HG02642 (cell line): ENCODE data around the gene MMP23B.
"Not testable (repeated sequence)": the region's sequence is repeated elsewhere in the genome, so short reads cannot be mapped to it uniquely, and the experiment has no call there.

ENCODE experiments used
- ATAC-seq: cut with Tn5 transposase; IDR thresholded peaks from one replicate; pipeline ENCODE4 v1.9.1; 2021; ENCODE audit warnings: mild to moderate bottlenecking; ENCODE audit not compliant: unreplicated experiment, poor library complexity

MMP23B gene

GRCh38 chr1:1662830-1663560 lies 31.0 kb downstream of the MMP23B start:
- not testable (repeated sequence) for ATAC-seq

DNA sequence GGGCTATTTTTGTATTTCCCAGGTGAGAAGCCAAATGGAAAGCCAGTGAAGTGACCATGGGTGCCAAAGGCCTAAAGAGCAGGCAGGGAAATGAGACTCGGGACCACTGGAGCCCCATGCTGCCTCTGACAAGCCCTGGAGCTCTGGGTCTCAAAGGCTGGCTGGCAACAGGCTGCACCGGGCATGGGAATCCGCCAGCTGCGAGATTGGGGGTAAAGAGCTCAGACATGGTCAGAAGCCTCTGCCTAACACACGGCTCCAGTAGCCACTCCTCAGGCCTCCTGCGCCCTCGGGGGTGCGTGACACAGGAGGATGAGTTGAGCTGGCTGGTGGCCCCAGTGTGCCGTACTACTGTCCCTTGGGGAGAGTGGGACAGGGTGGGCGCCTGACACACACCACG lies 32.3 kb downstream of the MMP23B start:
- not testable (repeated sequence) for ATAC-seq

DNA sequence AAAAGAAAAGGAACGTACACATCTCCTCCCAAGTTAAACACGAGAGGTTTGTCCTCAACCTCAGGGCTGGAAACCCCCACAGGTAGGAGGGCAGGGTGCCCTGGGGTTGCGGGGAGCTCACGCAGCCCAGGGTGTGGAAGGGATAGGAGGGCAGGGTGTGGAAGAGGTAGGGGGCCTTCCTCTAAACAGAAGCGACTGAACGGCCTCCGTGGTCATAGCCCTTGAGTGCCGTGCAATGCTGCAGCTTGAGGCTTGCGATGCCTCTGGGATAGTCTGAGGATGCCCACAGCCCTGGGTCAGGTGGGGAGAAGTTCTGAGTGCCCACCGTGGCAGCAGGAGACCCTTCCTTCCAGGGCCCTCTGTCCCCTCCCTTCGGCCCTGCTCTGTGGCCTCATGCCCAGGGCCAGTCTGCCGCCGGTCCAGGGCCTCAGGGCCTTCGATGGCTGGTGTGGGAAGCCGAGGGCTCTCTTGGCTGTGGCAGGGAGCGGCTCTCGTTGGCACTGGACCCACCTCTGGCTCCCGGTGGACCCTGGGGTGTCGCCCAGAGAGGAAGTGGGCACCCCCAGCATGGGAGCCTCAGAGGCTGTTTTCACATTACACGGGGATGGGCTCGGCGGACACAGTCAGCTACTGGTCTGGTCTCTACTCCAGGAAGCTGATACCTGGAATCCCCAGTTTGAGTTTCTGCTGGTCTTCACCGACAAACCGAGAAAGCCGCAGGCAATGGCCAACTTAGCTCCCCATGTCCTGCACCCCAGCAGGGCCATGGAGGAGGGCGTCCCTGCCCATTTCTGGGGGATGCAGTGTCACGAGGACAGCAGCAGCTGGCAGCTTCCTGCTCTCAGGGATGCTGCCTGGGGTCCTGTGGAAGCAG lies 33.2 kb downstream of the MMP23B start:
- no peak for ATAC-seq

DNA sequence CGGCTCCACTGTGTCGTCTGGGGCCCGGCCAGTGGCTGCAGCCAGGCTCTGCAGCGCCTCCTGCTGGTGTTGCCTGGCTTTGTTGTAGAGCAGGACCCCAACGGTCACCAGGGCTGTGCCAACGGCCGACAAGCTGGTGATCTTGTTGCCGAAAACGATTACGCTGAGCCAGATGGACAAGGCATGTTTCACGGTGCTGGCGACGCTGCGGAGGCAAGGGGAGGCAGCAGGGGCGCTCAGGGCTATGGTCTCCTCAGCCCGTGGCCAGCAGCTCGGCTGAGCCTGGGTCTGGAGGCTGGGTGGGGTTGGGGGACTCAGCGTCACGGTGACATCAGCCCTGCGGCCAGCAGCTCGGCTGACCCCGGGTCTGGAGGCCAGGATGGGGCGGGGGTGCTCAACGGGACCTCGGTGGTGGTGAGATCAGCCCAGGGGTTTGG lies 33.9 kb downstream of the MMP23B start:
- ATAC-seq, result no peak

DNA sequence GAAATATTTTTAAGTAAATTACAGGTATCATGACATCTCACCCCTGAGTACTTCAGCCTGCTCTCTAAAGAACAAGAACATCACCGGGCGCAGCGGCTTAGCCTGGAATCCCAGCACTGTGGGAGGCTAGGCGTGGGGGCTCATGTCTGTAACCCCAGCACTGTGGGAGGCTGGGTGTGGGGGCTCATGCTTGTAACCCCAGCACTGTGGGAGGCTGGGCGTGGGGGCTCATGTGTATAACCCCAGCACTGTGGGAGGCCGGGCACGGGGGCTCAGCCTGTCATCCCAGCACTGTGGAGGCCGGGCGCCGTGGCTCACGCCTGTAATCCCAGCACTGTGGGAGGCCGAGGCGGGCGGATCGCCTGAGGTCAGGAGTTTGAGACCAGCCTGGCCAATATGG lies 34.6 kb downstream of the MMP23B start:
- no peak for ATAC-seq

GRCh38 chr1:1669468-1670440 lies 37.8 kb downstream of the MMP23B start:
- ATAC-seq, result no peak

GRCh38 chr1:1670866-1671265 lies 38.9 kb downstream of the MMP23B start:
- no peak for ATAC-seq

DNA sequence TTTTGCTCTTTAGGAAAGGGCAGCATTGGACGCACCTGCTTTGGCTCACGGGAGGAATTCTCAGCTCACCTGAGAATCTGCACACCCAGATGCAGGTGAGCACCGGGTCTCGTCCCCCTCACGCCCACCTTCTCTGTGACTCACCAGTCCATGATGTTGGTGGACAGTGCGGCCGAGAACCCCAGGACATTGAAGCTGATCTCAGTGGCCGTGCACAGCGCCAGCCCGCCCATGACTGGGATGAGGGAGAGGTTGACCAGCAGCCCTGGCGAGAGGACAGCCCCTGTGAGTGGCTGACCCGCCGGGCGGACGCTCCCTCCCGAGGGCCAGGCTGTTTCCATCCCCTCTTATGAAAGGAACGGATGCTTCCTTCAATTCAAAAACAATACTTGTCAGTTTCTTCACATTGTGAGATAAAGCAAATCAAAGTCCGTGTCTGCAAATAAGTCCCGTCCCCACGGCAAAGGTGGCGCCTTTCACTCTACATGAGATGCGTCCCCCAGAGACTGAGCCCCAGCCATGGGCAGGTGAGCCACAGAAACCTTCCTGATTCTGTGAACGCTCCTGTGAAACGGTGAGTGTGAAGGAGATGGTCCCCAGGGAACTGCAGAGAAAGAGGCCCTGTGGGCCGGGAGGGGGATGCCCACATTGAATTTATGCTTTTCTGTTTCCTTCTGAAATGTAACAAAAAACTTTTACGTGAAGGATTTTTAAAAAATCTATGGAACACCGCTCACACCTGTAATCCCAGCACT lies 39.6 kb downstream of the MMP23B start:
- no peak for ATAC-seq

DNA sequence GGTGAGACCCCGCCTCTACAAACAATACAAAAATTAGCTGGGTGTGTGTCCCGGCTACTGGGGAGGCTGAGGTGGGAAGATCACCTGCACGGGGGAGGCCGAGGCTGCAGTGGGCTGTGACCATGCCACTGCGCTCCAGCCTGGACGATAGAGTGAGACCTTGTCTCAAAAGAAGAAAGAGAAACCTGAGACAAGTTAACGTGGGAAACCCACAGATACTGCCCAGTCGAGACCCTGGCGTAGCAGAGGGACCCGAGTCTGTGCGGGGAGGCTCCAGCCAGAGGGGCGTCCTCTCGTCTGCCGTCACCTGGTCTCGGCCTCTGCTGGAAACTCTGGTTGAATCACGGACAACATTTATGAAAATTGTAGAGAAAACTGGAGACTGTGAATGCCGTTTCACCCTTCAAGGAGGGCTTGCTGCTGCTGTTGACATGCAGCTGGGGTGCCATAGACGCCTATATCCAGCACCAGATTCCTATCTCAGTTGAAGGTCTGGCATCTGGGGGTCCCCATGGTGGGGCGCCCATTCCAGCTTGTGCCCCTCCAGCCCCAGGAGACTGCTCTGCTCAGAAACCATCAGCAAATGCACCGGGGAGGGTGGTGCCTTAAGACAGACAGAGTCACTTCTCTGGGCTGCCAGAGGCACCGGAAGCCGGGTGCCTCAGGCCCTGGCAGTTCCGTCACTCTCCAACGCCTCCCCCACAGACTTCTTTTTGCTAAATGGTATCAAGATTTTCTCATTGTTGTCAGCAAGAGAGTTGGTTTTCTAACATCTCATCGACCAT lies 40.4 kb downstream of the MMP23B start:
- ATAC-seq, result no peak

GRCh38 chr1:1674806-1675205 lies 42.8 kb downstream of the MMP23B start:
- ATAC-seq, result not testable (repeated sequence)

- ATAC-seq, result not testable (repeated sequence)
These were observed 43.2 kb downstream of the MMP23B start for GRCh38 chr1:1675218-1675617.

GRCh38 chr1:1676087-1676486 lies 44.1 kb downstream of the MMP23B start:
- not testable (repeated sequence) for ATAC-seq

DNA sequence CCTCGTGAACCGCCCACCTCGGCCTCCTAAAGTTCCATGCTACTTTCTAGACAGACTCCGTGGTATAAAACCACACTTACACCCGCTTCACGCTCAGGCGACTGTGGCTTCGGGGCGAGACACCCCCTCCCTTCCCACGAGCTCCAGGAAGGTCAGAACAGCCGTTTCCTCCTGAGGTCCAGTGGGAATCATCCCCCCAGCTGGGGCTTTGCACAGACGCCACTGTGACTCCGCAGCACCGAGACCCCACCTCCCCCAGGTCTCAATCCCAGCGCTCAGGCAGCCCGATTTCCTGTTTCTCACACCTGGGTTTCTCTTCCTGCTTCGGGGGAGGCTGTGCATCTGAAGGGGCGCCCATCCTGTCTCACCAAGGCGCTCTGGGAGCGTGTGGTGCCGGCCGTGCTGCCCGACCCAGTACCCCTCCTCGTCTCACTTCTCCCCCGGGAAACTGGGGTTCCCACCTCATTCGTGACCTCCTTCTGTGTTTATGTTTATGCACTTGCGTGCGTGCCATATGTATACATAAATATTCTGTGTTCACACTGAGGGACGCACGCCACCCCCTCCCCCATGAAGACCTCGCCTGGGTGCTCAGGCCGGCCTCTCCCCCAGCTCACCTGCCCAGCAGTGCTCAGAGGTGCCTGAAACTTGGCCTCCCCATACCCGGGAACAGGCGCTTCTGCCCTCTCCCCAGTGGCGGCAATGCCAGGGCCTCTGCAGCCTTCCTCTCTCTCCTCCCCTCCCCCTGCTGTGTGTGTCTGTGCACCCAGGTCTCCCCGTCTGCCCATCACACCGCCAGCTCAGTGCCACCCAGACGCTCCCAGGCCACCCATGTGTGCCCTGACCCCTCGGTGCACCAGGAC lies 46.0 kb downstream of the MMP23B start:
- peak; percentile 71 for ATAC-seq

DNA sequence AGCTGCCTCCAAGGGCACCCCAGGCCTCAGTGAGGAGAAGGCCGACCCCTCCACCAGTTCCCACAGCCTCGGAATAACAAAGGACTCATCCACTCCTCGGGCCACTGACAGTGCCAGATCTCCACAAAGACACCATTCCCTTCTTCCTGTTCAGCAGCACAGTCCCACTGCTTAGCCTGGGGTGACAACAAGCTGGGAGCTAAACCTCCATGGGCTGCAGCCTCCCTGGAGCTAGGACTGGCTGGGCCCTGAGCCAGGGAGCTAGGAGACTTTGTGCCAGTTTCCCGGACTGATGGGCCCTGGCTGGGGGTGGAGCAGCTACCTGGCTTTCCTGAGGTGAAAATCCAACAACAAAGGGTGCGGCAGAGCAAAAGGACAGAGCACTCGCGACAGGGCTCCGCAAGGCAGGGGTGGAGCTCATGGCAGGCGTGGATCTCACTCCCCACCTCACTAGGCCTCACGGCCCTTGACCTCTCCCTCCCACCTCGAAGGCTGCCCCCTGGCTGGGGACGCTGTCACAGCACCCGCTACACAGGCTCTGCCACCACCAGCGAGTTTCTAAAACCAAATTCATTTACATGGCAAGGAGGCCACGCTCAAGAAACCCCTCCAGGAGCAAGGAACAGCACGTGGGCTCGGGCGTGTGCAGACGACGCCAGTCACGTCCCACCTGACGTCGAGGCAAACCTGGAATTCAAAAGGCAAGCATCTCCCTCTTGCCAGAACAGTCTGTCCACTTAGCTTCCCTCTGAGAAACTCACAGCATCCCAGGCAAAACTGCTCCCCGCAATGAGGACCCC lies 46.8 kb downstream of the MMP23B start:
- no peak for ATAC-seq

DNA sequence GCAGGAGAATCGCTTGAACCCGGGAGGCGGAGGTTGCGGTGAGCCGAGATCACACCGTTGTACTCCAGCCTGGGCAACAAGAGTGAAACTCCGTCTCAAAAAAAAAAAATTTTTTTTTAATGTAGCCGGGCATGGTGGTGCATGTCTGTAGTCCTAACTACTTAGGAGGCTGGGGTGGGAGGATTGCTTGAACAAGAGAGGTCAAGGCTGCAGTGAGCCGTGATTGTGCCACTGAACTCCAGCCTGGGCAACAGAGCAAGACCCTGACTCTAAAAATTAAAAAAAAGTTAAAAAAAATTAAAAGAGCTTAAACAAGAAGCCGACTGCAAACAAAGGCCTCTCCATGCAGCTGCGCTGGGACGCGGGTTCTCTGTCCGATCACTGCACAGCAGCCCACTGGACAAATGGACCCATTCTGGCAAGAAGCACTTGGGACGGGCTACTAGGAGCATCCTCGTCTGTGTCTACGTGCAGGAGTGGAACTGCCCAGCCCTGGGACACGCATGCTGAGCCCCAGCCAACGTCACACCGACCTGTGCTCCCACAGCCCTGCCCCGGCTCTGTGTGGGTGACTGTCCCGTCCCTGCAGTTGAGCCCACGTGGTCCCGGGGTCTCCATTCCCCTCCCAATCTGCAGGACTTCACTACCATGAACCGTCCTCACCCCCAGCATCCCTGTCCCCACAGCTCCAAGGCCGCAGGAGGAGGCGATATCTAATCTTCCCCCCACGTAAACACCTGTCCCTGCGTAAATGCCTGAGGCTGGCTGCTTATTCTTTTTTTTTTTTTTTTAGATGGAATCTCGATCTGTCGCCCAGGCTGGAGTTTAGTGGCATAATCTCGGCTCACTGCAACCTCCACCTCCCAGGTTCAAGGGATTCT lies 48.3 kb downstream of the MMP23B start:
- ATAC-seq, result no peak

GRCh38 chr1:1680912-1681273 lies 48.9 kb downstream of the MMP23B start:
- no peak for ATAC-seq
